Measurements from ENCODE around the gene GABBR1. TPM values are rescaled to one million over a fixed set of nuclear protein-coding genes. Genes with fewer than 3 reads are reported as not detected.

Gene GABBR1
- 38.5 TPM for total RNA-seq
- long read RNA-seq, transcript GABBR1-207 (4 exons, 1,252 nt) = major isoform, 6 of 29 reads
- long read RNA-seq, partial matches to known transcripts = 12 of 29 reads
- long read RNA-seq, other reads (novel, unspliced or antisense) = 11 of 29 reads

GRCh38 chr6:29632789-29633533 is at the start of gene GABBR1:
TSS of gene GABBR1 (minus strand) at chr6:29633183. CDS start at chr6:29632385, 798 bp downstream.
- no peak for TF ChIP-seq CTCF (IDR thresholded peaks at IDR 0.05)
- ATAC-seq (peak; percentile 97), DNase-seq (peak; percentile 89)
- peaks cover 4% of the 10 kb centered on the region for H3K36me3 ChIP-seq
- H3K9me3 ChIP-seq = no peaks in the 10 kb centered on the region
- peak within 1 kb of the TSS; percentile 66 for H3K4me3 ChIP-seq
- intact Hi-C loops (cut with DNase I) = no loop called here
- H3K27ac ChIP-seq = peak within 1 kb of the TSS; percentile 52
- H3K4me1 ChIP-seq = peaks cover 29% of the 10 kb centered on the region
- H3K27me3 ChIP-seq (ENCODE audit: low read depth) = no peaks in the 10 kb centered on the region

GRCh38 chr6:29681811-29682210 is 48.8 kb upstream of the GABBR1 start:
- H3K4me1 ChIP-seq = no peaks in the 10 kb centered on the region
- no peak for ATAC-seq
- intact Hi-C loops (cut with DNase I) = no loop called here
- no peak overlapping the region for H3K4me3 ChIP-seq
- H3K9me3 ChIP-seq = no peaks in the 10 kb centered on the region
- no peaks in the 10 kb centered on the region for H3K36me3 ChIP-seq
- H3K27me3 ChIP-seq (ENCODE audit: low read depth) = peaks cover 8% of the 10 kb centered on the region
- no peak for TF ChIP-seq CTCF (IDR thresholded peaks at IDR 0.05)
- DNase-seq = no peak
- H3K27ac ChIP-seq = no peak overlapping the region

- Histone ChIP-seq H3K9me3 (no peaks in the 10 kb centered on the region), H3K4me3 (no peak within 1 kb of the TSS), H3K4me1 (no peaks in the 10 kb centered on the region), H3K27ac (no peak within 1 kb of the TSS), H3K36me3 (no peaks in the 10 kb centered on the region), H3K27me3 (ENCODE audit: low read depth) (peaks cover 8% of the 10 kb centered on the region)
- DNase-seq = no peak
- intact Hi-C loops (cut with DNase I) = no loop called here
- no peak for TF ChIP-seq CTCF (IDR thresholded peaks at IDR 0.05)
- ATAC-seq = no peak
Measured at GRCh38 chr6:29680904-29681303, 47.9 kb upstream of the GABBR1 start, which contains the start of gene ZFP57. TSS of gene ZFP57 (minus strand) at chr6:29681152. CDS start at chr6:29677003, 4,149 bp downstream.

GRCh38 chr6:29680416-29680815 is 47.4 kb upstream of the GABBR1 start:
- H3K36me3 ChIP-seq = no peaks in the 10 kb centered on the region
- intact Hi-C loops (cut with DNase I) = no loop called here
- no peak overlapping the region for H3K4me3 ChIP-seq
- no peak for DNase-seq
- H3K27me3 ChIP-seq (ENCODE audit: low read depth) = peaks cover 8% of the 10 kb centered on the region
- no peaks in the 10 kb centered on the region for H3K4me1 ChIP-seq
- no peak for TF ChIP-seq CTCF (IDR thresholded peaks at IDR 0.05)
- no peak for ATAC-seq
- no peak overlapping the region for H3K27ac ChIP-seq
- H3K9me3 ChIP-seq = no peaks in the 10 kb centered on the region

GRCh38 chr6:29679962-29680361 is 47.0 kb upstream of the GABBR1 start:
- no peaks in the 10 kb centered on the region for H3K4me1 ChIP-seq
- peaks cover 8% of the 10 kb centered on the region for H3K27me3 ChIP-seq (ENCODE audit: low read depth)
- no peaks in the 10 kb centered on the region for H3K9me3 ChIP-seq
- H3K36me3 ChIP-seq = no peaks in the 10 kb centered on the region
- H3K4me3 ChIP-seq = no peak overlapping the region
- no peak overlapping the region for H3K27ac ChIP-seq
- ATAC-seq (no peak), DNase-seq (no peak)
- intact Hi-C loops (cut with DNase I) = no loop called here
- TF ChIP-seq CTCF (IDR thresholded peaks at IDR 0.05) = no peak
